ENCODE results near the gene GGT1.

DNA sequence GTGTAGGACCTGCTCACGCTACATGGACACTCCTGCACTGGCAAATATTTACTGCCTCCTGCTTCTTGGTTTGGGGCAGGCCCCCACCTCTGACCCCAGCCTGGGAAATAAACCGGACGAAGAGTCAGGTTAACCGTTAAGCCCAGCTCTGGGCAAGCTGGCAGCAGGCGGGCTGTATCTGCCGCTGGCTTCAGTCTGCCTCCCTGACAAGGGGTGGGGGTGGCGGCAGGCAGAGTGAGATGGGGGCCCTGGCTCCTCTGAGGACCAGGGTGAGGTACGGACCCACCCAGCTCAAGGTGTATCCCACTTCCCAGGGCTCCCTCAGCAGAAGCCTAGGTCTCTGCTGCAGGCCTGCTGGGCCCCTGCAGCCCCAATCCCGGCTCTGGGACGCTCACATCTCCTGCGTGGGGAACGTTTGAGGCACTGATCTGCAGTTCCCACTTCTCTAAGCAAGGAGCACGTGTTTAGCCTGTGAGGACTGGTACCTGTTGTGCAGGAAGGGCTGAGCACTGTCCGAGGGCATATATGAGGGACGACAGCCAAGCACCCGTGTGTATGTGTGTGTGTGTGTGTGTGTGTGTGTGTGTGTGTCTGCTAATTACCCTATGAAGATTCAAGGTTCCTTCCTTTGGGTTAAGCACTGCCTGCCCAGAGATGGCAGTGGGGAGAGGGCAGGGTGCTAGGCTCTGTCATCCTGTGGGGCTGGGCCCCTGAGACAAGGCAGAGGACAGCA, 9.0 kb upstream of the GGT1 start:
- TF ChIP-seq POLR2A (IDR thresholded peaks at IDR 0.05) = no peak
- TF ChIP-seq, protein P1, sequence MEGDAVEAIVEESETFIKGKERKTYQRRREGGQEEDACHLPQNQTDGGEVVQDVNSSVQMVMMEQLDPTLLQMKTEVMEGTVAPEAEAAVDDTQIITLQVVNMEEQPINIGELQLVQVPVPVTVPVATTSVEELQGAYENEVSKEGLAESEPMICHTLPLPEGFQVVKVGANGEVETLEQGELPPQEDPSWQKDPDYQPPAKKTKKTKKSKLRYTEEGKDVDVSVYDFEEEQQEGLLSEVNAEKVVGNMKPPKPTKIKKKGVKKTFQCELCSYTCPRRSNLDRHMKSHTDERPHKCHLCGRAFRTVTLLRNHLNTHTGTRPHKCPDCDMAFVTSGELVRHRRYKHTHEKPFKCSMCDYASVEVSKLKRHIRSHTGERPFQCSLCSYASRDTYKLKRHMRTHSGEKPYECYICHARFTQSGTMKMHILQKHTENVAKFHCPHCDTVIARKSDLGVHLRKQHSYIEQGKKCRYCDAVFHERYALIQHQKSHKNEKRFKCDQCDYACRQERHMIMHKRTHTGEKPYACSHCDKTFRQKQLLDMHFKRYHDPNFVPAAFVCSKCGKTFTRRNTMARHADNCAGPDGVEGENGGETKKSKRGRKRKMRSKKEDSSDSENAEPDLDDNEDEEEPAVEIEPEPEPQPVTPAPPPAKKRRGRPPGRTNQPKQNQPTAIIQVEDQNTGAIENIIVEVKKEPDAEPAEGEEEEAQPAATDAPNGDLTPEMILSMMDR (IDR thresholded peaks at IDR 0.05) = no peak
